ENCODE results near the gene PALM2AKAP2.

- TF ChIP-seq CTCF (conservative IDR thresholded peaks at IDR 0.05; ENCODE audit: low read length) (no peak), EZH2phosphoT487 (IDR thresholded peaks at IDR 0.05; ENCODE audit: borderline replicate concordance, low read depth, low read length) (no peak)
Measured at GRCh38 chr9:109771796-109772531, 8.0 kb upstream of the PALM2AKAP2 start.

Measured in OCI-LY7 (cell line).